Gastroesophageal sphincter (tissue), 3 donors: ENCODE data around the gene ABCA7.

Source experiments
- EP300 ChIP-seq: sonication (generic); formaldehyde crosslinking; IDR thresholded peaks from one replicate; pipeline ENCODE4 v1.6.1; 2017; ENCODE audit warnings: antibody characterized with exemption, mild to moderate bottlenecking
- POLR2A ChIP-seq, 2 donors: fragments of 450-650 bp; IDR thresholded peaks; one replicate each; pipeline ENCODE4 v1.6.1; 2017; ENCODE audit warnings: antibody characterized with exemption in 2 of 2, mild to moderate bottlenecking in 2 of 2, moderate library complexity in 1 of 2
- POLR2AphosphoS5 ChIP-seq: sonication (generic); formaldehyde crosslinking; IDR thresholded peaks from one replicate; pipeline ENCODE4 v1.6.1; 2017; ENCODE audit warnings: antibody characterized with exemption
- TF ChIP-seq, protein P1 (sequence below), 4 experiments: fragments of 200-600 bp in 2 of 4; fragments of 450-650 bp in 2 of 4; sonication (generic) in 1 of 4; IDR thresholded peaks; one replicate each; pipeline ENCODE4 v1.5.1; 2017 to 2019; ENCODE audit warnings: antibody characterized with exemption in 4 of 4, mild to moderate bottlenecking in 2 of 4, moderate library complexity in 2 of 4

DNA sequence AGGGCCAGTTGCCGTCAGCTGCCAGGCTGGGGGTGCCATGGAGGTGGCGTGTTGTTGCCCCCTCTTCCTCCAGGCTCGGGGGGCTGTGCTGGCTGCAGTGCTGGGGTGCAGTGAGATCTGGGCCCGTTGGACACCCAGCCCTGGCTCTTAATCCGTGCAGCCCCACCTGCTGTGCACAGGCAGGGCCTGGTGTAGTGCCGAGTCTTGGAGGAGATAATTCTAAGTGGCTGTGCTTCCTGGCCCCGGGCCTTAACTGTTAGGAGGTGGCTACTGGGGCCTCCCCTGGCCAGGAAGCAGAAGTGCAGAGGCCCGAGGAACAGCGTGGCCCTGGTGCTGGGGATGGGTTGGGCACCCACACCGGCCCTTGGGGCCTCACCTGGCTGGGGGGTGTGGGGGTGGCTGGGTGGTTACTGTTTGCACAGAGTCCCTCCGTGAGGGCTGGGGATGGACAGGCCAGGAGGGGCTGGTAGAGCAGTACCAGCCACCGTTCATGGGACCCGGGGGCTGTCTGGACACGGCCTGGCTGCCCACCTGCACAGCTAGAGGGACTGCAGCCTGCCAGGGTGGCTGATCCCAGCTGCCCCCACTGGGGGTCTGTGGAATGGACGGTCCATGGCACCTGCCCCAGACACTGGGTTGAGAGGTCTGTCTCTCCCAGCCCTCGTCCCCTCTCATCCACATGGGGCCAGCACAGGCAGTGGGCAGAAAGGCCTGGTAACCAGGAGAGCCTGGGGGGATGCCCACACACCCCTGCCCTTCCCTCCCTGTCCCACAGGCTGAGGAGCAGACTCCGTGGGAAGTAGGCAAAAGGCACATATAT lies 67.1 kb downstream of the ABCA7 start:
- TF ChIP-seq, protein P1, sequence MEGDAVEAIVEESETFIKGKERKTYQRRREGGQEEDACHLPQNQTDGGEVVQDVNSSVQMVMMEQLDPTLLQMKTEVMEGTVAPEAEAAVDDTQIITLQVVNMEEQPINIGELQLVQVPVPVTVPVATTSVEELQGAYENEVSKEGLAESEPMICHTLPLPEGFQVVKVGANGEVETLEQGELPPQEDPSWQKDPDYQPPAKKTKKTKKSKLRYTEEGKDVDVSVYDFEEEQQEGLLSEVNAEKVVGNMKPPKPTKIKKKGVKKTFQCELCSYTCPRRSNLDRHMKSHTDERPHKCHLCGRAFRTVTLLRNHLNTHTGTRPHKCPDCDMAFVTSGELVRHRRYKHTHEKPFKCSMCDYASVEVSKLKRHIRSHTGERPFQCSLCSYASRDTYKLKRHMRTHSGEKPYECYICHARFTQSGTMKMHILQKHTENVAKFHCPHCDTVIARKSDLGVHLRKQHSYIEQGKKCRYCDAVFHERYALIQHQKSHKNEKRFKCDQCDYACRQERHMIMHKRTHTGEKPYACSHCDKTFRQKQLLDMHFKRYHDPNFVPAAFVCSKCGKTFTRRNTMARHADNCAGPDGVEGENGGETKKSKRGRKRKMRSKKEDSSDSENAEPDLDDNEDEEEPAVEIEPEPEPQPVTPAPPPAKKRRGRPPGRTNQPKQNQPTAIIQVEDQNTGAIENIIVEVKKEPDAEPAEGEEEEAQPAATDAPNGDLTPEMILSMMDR (IDR thresholded peaks at IDR 0.05) = peak in 1 of 4 experiments; percentile 4
- TF ChIP-seq POLR2AphosphoS5 (no peak), EP300 (no peak), POLR2A (IDR thresholded peaks at IDR 0.05) (no peak)
